HepG2 (cell line): ENCODE results near the gene KIF25. TPM values are rescaled to one million over a fixed set of nuclear protein-coding genes. Genes with fewer than 3 reads are reported as not detected.

Experiments
- ATAC-seq: fragments of 200-7000 bp; cut with Tn5 transposase; 3 replicates; pipeline ENCODE4 v1.9.1; 2020; ENCODE audit warnings: mild to moderate bottlenecking, moderate library complexity
- BruUV-seq: library from RNA; stranded (reverse); fragments of 400-500 nt; replicated peaks from 2 replicates; lab custom pipeline; 2021; lab: Mats Ljungman, UMichigan
- CTCF ChIA-PET: fragments of 300-600 bp; formaldehyde crosslinking; extraction: SDS; loops from one replicate; lab custom pipeline; 2021; ENCODE audit warnings: low total read pairs, inconsistent platforms, low intra/inter-chr PET ratio; lab: Yijun Ruan, JAX
- POLR2A ChIA-PET: fragments of 350-600 bp; sonication (Branson Sonifier 250); formaldehyde crosslinking; loops from one replicate; lab custom pipeline; 2020; ENCODE audit warnings: antibody characterized with exemption, inconsistent platforms; lab: Yijun Ruan, JAX
- DNase-seq: peaks from one replicate; pipeline ENCODE4 v3.0.0-alpha.2; 2015; ENCODE audit warnings: low spot score
- FAIRE-seq: peaks from 3 replicates; lab custom pipeline; 2011; peaks lifted over from hg19 to GRCh38; lab: Jason Lieb, UNC
- H2AFZ ChIP-seq: one replicate; pipeline ENCODE4 v1.6.1; 2011; ENCODE audit warnings: low read length, inconsistent platforms
- H3K27ac ChIP-seq: fragments of 300-600 bp; 3 replicates; pipeline ENCODE4 v1.8.0; 2011; ENCODE audit warnings: mixed run types, mild to moderate bottlenecking, mixed read lengths, low read length, inconsistent platforms; ENCODE audit not compliant: insufficient read depth; ENCODE audit errors: extremely low read length
- H3K27me3 ChIP-seq, 2 experiments: fragments of 200-600 bp in 1 of 2; 2 replicates in 1 of 2; 3 replicates in 1 of 2; pipeline versions ENCODE4 v1.6.0 to v1.8.0; 2011; ENCODE audit warnings: low read length in 2 of 2, mild to moderate bottlenecking in 2 of 2, moderate library complexity in 2 of 2, inconsistent platforms in 1 of 2; ENCODE audit not compliant: insufficient read depth in 2 of 2, control insufficient read depth in 1 of 2
- H3K36me3 ChIP-seq, 2 experiments: fragments of 200-600 bp in 1 of 2; replicated peaks in 1 of 2; 2 replicates in 1 of 2; 3 replicates in 1 of 2; pipeline versions ENCODE4 v1.5.1 to v1.8.0; 2011; ENCODE audit warnings: low read length in 2 of 2, inconsistent platforms in 1 of 2; ENCODE audit not compliant: insufficient read depth in 2 of 2, control insufficient read depth in 1 of 2
- H3K4me1 ChIP-seq: 2 replicates; pipeline ENCODE4 v1.5.1; 2012; ENCODE audit warnings: low read length, inconsistent platforms; ENCODE audit not compliant: insufficient read depth
- H3K4me2 ChIP-seq: 2 replicates; pipeline ENCODE4 v1.6.0; 2011; ENCODE audit warnings: low read depth, low read length, inconsistent platforms
- H3K4me3 ChIP-seq, 3 experiments: fragments of 200-600 bp in 1 of 3; sonication (generic), shearing (Covaris generic) in 1 of 3; replicated peaks in 1 of 3; 2 replicates each; pipeline ENCODE4 v1.5.1; 2011 to 2016; ENCODE audit warnings: low read length in 3 of 3, inconsistent platforms in 2 of 3, low read depth in 2 of 3, mild to moderate bottlenecking in 2 of 3, control low read depth in 1 of 3, mixed read lengths in 1 of 3; ENCODE audit not compliant: insufficient read depth in 1 of 3
- H3K79me2 ChIP-seq: one replicate; pipeline ENCODE4 v1.6.1; 2011; ENCODE audit warnings: low read length, inconsistent platforms; ENCODE audit not compliant: insufficient read depth
- H3K9ac ChIP-seq: 2 replicates; pipeline ENCODE4 v1.6.0; 2011; ENCODE audit warnings: mild to moderate bottlenecking, low read depth, low read length, inconsistent platforms; ENCODE audit not compliant: insufficient read depth
- H3K9me3 ChIP-seq: 2 replicates; pipeline ENCODE4 v1.5.1; 2012; ENCODE audit warnings: mild to moderate bottlenecking, low read length
- H4K20me1 ChIP-seq: 2 replicates; pipeline ENCODE4 v1.6.0; 2011; ENCODE audit warnings: inconsistent platforms, mild to moderate bottlenecking, low read length, moderate library complexity; ENCODE audit not compliant: insufficient read depth
- ZNF550 ChIP-seq: sonication (generic); formaldehyde crosslinking; IDR thresholded peaks from 2 replicates; pipeline ENCODE4 v1.4.0; 2020; ENCODE audit warnings: mild to moderate bottlenecking, missing genetic modification reagents, borderline replicate concordance
- ZNF646 ChIP-seq: sonication (generic); formaldehyde crosslinking; IDR thresholded peaks from 2 replicates; pipeline ENCODE4 v1.9.0; 2021; ENCODE audit warnings: mild to moderate bottlenecking, missing genetic modification reagents
- WGBS: methylation state at CpG from one replicate; pipeline ENCODE4 v1.1.6; 2017; ENCODE audit warnings: low lambda C conversion rate; 5-methylcytosine and 5-hydroxymethylcytosine counted together
- in situ Hi-C: cut with HindIII; loops from 2 replicates; pipeline ENCODE4 v1.10.0; 2017; ENCODE audit warnings: low pct_unique_long_range_greater_than_20kb; ENCODE audit not compliant: extremely low pct_ligation_motif_present
- intact Hi-C: fragments of 100-400 bp; cut with micrococcal nuclease; formaldehyde crosslinking; loops from one replicate; pipeline ENCODE4 v1.10.0; 2022; ENCODE audit not compliant: unreplicated experiment
- polyA plus RNA-seq, 8 experiments: library from polyadenylated mRNA; depleted of rRNA in 3 of 8; stranded (reverse) in 7 of 8; unstranded in 1 of 8; fragments of >200 nt; fragmentation: Illumina TruSeq in 4 of 8; extraction: Trizol in 4 of 8; gene quantifications; 2 replicates each; pipeline versions ENCODE4 v1.2.1 to v1.2.3, GENCODE V29; 2011 to 2016; ENCODE audit warnings: low read depth in 4 of 8, missing spikeins in 1 of 8, mixed read lengths in 1 of 8; ENCODE audit not compliant: insufficient read depth in 1 of 8
- total RNA-seq, 5 experiments: library from RNA; depleted of rRNA; stranded (reverse); fragments of >200 nt; fragmentation: Illumina TruSeq; extraction: Trizol; gene quantifications; 2 replicates each; pipeline ENCODE4 v1.2.3, GENCODE V29; 2016; ENCODE audit warnings: low read depth in 1 of 5

KIF25 gene
- total and polyA plus RNA-seq, 2 of the 13 experiments (the other 11 are each of a cell fraction or from before 2014, with no cell fraction given), result not detected

- ATAC-seq, result no peak
- WGBS, result 52% methylated on average over 5 of the region's 5 CpGs
- Histone ChIP-seq H3K4me1 (no peaks in the 10 kb centered on the region), H3K36me3 (no peaks in the 10 kb centered on the region), H3K27me3 (peaks cover 4 to 19% of the 10 kb centered on the region in 2 experiments; a peak in 4 of 5 replicates), H3K4me2 (no peak overlapping the region), H3K9me3 (no peaks in the 10 kb centered on the region), H3K27ac (no peak overlapping the region), H3K4me3 (no peak overlapping the region), H3K79me2 (no peaks in the 10 kb centered on the region), H4K20me1 (no peaks in the 10 kb centered on the region), H3K9ac (no peak overlapping the region), H2AFZ (no peak overlapping the region)
- intact Hi-C loops (no loop called here), in situ Hi-C loops (no loop called here)
- DNase-seq, result no peak
- TF ChIP-seq ZNF646 (CRISPR knock-in tag), result no peak
- no peak for TF ChIP-seq ZNF550 (CRISPR knock-in tag)
- CTCF ChIA-PET, result no interaction called here
- no peak for FAIRE-seq
- no TSS peak for BruUV-seq
- POLR2A ChIA-PET, result no interaction called here
These were observed 9.3 kb upstream of the KIF25 start for GRCh38 chr6:167988154-167988495.
